ENCODE results near the gene DEFB115.

DNA sequence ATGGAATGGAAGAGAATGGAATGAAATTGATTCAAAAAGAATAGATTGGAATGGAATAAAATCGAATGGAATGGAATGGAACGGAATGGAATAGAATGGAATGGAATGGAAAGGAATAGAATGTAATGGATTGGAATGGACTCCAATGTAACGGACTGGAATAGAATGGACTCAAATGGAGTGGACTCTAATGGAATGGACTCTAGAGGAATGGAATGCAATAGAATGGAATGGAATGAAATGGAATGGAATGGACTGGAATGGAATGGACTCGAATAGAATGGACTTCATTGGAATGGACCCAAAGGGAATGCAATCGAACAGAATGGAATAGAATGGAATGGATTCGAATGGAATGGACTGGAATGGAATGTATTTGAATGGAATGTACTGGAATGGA, 19.7 kb upstream of the DEFB115 start:
- TF ChIP-seq, protein P1, sequence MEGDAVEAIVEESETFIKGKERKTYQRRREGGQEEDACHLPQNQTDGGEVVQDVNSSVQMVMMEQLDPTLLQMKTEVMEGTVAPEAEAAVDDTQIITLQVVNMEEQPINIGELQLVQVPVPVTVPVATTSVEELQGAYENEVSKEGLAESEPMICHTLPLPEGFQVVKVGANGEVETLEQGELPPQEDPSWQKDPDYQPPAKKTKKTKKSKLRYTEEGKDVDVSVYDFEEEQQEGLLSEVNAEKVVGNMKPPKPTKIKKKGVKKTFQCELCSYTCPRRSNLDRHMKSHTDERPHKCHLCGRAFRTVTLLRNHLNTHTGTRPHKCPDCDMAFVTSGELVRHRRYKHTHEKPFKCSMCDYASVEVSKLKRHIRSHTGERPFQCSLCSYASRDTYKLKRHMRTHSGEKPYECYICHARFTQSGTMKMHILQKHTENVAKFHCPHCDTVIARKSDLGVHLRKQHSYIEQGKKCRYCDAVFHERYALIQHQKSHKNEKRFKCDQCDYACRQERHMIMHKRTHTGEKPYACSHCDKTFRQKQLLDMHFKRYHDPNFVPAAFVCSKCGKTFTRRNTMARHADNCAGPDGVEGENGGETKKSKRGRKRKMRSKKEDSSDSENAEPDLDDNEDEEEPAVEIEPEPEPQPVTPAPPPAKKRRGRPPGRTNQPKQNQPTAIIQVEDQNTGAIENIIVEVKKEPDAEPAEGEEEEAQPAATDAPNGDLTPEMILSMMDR (IDR thresholded peaks at IDR 0.05): no peak
- no peak for TF ChIP-seq POLR2A (IDR thresholded peaks at IDR 0.05)

All from body of pancreas (tissue), 4 donors.